ENCODE measurements around the gene PLA2G15.

DNA sequence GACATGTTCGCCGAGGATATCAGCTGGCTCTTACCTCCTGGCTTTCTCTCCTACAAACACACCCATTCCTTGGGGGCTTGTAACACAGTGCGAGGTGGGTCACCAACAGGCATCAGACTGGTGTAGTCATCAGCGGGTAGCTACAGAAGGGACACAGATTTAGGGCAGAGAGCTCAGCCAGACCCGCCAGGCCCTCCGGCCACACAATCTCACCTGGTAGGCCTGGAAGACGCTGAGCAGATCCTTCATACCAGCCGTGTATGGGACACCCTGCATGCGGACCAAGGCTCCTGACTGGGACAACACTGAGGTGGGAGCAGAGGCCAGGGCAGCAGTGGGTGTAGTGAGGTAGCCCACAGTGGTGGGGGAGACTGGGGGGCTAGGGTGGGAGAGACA lies 15.0 kb upstream of the PLA2G15 start:
- TF ChIP-seq, protein P1, sequence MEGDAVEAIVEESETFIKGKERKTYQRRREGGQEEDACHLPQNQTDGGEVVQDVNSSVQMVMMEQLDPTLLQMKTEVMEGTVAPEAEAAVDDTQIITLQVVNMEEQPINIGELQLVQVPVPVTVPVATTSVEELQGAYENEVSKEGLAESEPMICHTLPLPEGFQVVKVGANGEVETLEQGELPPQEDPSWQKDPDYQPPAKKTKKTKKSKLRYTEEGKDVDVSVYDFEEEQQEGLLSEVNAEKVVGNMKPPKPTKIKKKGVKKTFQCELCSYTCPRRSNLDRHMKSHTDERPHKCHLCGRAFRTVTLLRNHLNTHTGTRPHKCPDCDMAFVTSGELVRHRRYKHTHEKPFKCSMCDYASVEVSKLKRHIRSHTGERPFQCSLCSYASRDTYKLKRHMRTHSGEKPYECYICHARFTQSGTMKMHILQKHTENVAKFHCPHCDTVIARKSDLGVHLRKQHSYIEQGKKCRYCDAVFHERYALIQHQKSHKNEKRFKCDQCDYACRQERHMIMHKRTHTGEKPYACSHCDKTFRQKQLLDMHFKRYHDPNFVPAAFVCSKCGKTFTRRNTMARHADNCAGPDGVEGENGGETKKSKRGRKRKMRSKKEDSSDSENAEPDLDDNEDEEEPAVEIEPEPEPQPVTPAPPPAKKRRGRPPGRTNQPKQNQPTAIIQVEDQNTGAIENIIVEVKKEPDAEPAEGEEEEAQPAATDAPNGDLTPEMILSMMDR (IDR thresholded peaks at IDR 0.05), result no peak
- TF ChIP-seq POLR2A (IDR thresholded peaks at IDR 0.05; ENCODE audit: low read depth), result no peak
- TF ChIP-seq POLR2AphosphoS5 (IDR thresholded peaks at IDR 0.05), result no peak

Measured in esophagus muscularis mucosa (tissue), 3 donors.